GM18951 (cell line): ENCODE measurements around the gene C4orf17.

Experiments used
- POLR2A ChIP-seq: IDR thresholded peaks from 4 replicates; pipeline ENCODE4 v1.6.1; 2011; ENCODE audit warnings: mild to moderate bottlenecking; ENCODE audit not compliant: insufficient read length, insufficient read depth; ENCODE audit errors: extremely low read depth
- in situ Hi-C: fragments of 300-500 bp; cut with MboI; formaldehyde crosslinking; loops from one replicate; pipeline ENCODE4 v1.12.0; 2022; ENCODE audit warnings: low sequenced_read_pairs, mixed read lengths, inconsistent platforms; ENCODE audit not compliant: unreplicated experiment

The C4orf17 gene

DNA sequence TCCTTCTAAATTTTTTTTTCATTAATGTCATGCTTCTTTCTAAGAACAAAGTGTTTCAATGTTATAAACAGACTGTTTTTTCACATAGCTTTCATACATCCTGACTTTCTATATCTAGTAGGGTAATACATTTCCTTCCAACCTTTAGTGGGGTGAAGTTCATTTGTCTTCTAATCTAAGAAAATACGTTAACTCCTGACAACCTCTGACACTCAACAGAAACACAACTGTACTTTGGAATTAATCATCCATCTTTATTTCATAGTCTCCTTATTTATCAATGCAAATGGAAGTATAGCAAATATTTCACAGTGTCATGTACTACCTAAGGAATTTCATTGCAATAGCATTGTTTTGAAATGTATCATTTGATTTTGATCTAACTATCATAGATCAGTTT is 61.1 kb downstream of the C4orf17 start:
- TF ChIP-seq POLR2A = no peak
- in situ Hi-C loops = no loop called here

DNA sequence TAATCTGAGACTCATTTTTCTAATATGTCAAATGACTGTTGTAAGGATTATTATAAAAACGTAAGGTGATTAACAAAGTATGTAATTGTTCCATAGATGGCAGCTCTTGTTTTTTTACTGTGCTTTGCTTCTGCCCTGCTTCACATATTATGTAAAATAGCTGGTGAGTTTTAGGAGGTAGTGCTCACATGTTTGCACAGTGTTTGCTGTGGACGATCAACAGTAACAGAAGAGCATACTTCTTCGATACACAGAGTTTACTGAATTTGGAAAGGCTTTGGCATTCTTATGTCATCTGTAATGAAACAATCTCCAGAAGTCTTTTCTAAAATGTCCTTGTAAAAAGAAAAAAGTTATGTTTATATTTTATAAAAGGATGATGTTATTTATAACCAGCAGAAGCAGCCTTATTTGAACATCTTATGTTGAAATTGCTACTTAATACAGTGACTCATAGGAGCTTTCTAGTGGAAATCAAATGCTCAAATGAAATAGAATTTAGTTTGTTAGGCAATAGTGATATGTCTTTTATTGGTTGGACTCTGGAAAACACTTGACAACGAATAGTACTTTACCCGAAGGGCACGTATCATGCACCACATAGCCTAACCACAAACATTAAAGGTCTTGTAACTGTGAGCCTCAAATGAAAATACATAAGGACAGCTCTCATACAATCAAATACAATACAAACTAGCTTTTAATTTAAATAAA is 61.9 kb downstream of the C4orf17 start:
- TF ChIP-seq POLR2A = no peak
- in situ Hi-C loops = no loop called here

DNA sequence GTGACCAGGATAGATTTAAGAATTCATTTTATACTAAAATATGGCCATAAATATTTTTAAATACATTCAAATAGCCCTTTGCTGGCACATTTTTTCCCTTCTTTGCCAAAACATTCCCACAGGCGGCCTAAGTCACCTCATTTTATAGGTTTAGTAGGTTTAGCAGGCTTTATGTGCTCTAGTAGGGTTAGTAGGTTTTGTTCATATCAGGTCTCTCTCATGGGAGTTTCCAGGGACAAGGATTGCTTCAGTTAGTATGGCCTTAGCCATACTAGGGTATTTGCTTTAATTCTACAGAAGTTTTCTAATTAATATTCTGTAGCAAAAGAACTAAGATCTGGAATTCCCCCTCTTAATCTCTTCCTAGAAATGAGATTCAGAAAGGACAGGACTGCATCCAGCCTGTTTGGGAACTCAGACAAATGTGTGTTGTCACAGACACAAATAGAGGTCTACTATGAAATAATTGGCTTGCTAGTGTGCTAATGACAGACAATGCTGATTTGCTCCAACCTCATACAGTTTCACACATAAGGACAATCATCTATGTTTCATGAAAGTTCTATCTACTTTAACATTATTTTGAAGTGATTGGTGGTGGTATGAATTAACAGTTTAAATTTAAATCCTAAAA is 63.0 kb downstream of the C4orf17 start:
- TF ChIP-seq POLR2A = no peak
- in situ Hi-C loops = no loop called here

DNA sequence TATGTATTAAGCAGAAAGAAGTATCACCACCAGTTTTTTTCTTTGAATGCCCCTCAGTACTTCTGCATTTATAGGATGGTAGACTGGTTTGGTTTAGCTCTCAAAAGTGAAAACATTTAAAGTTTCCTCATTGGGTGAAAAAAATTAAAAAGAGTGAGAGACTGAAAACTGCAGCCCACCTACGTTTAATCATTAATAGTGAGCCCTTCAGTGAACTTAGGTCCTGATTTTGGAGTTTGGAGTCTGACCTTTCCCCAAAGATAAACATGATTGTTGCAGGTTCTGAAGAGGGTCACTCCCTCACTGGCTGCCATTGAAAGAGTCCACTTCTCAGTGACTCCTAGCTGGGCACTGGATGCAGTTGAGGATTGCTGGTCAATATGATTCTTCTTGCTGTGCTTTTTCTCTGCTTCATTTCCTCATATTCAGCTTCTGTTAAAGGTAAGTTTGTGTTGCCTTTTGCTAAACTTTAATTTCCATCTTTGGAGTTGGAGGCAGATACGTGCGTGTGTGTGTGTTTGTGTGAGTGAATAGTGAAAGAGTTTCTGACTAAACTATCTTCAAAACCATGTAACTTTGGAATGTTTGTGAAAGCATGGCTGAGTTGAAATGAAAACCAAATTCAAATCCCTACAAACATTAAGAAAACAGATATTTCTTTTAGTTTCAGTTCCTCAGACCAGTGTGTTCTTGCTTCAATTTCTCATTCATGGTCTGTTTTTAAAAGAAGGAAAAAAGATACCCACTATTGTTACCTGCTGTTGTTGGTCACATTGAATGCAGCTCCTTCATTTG is 63.9 kb downstream of the C4orf17 start, which contains the start of gene MTTP:
TSS of gene MTTP (plus strand) at position 295 of the 795 bp plus-strand sequence. CDS start at position 381, 86 bp downstream.
- no peak for TF ChIP-seq POLR2A
- in situ Hi-C loops = no loop called here

- TF ChIP-seq POLR2A = no peak
- in situ Hi-C loops = no loop called here
Observed at GRCh38 chr4:99578714-99579113, 67.9 kb downstream of the C4orf17 start.

GRCh38 chr4:99585516-99585915 is 74.7 kb downstream of the C4orf17 start:
- in situ Hi-C loops = no loop called here

GRCh38 chr4:99586322-99586721 is 75.5 kb downstream of the C4orf17 start:
- in situ Hi-C loops = no loop called here

More at GRCh38 chr4:99585516-99585915, 74.7 kb downstream of the C4orf17 start:
- no peak for TF ChIP-seq POLR2A

DNA sequence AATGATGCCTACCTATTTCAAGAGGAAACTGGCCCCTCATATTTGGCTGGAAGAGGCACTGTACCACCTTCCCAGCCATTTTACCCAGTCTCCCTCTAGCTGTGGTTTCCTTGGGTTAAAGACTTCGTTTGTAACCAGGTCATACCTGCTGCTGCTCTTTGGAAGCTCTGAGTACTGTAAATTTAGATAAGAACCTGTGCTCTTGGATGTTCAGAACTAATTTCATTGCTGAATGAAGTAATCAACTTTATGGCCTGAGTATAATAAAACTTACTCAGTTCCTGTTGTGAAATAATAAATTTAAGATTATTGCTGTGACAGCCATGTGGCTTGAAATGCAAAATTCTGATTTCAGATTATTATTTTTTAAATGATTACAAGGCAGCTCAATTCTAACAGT is 76.0 kb downstream of the C4orf17 start:
- in situ Hi-C loops = no loop called here
- TF ChIP-seq POLR2A = no peak

More at GRCh38 chr4:99586322-99586721, 75.5 kb downstream of the C4orf17 start:
- TF ChIP-seq POLR2A = no peak

GRCh38 chr4:99587309-99587708 is 76.5 kb downstream of the C4orf17 start:
- TF ChIP-seq POLR2A = no peak
- in situ Hi-C loops = no loop called here

GRCh38 chr4:99587803-99588202 is 77.0 kb downstream of the C4orf17 start:
- in situ Hi-C loops = no loop called here
- no peak for TF ChIP-seq POLR2A

GRCh38 chr4:99591757-99592156 is 80.9 kb downstream of the C4orf17 start:
- in situ Hi-C loops = no loop called here

More at GRCh38 chr4:99591757-99592156, 80.9 kb downstream of the C4orf17 start:
- TF ChIP-seq POLR2A = no peak
